ENCODE data around the gene NAA20.
A peak's percentile ranks its signal among the peaks of the same experiment; 100 is the strongest.

Gene NAA20

GRCh38 chr20:20017001-20017843 is at the start of gene NAA20:
NAA20 (plus strand) TSS chr20:20017362; CDS start chr20:20017397, 35 bp downstream.
- DNase-seq = peak; percentile 92 to 94

- DNase-seq = no peak
Measured at GRCh38 chr20:19967445-19967844, 49.7 kb upstream of the NAA20 start.

GRCh38 chr20:19968028-19968427 is 49.1 kb upstream of the NAA20 start:
- no peak for DNase-seq

- DNase-seq = no peak
Measured at GRCh38 chr20:19968466-19969073, 48.6 kb upstream of the NAA20 start.

GRCh38 chr20:19969106-19969505 is 48.1 kb upstream of the NAA20 start:
- no peak for DNase-seq

- DNase-seq = no peak
Measured at GRCh38 chr20:19969507-19970255, 47.5 kb upstream of the NAA20 start.

- DNase-seq = no peak
Measured at GRCh38 chr20:19970256-19970765, 46.9 kb upstream of the NAA20 start.

- no peak for DNase-seq
Measured at GRCh38 chr20:19971116-19971515, 46.0 kb upstream of the NAA20 start.

- no peak for DNase-seq
Measured at GRCh38 chr20:19973961-19974629, 43.1 kb upstream of the NAA20 start.

GRCh38 chr20:19974630-19975435 is 42.3 kb upstream of the NAA20 start:
- no peak for DNase-seq

- DNase-seq = no peak
Measured at GRCh38 chr20:19975436-19975799, 41.7 kb upstream of the NAA20 start.

- DNase-seq = no peak
Measured at GRCh38 chr20:19975901-19976300, 41.3 kb upstream of the NAA20 start.

GRCh38 chr20:19976595-19977372 is 40.4 kb upstream of the NAA20 start:
- no peak for DNase-seq

- DNase-seq = no peak
Measured at GRCh38 chr20:19977373-19977770, 39.8 kb upstream of the NAA20 start.

GRCh38 chr20:19978511-19979210 is 38.5 kb upstream of the NAA20 start:
- DNase-seq = no peak

- no peak for DNase-seq
Measured at GRCh38 chr20:19981031-19981451, 36.1 kb upstream of the NAA20 start.

- DNase-seq = no peak
Measured at GRCh38 chr20:19986419-19986818, 30.7 kb upstream of the NAA20 start.

- no peak for DNase-seq
Measured at GRCh38 chr20:19987046-19987445, 30.1 kb upstream of the NAA20 start.

GRCh38 chr20:19990850-19991249 is 26.3 kb upstream of the NAA20 start:
- no peak for DNase-seq

GRCh38 chr20:19991308-19991707 is 25.9 kb upstream of the NAA20 start:
- no peak for DNase-seq

GRCh38 chr20:19991854-19992253 is 25.3 kb upstream of the NAA20 start:
- no peak for DNase-seq

Measured in activated CD4-positive, alpha-beta T cell treated with anti-CD3 and anti-CD28 coated beads, Interleukin-2, amount 50 U/mL, for 48 hours (primary cell).